SK-N-SH (cell line): Measurements from ENCODE around the gene MYL6B.

Experiments
- CTCF ChIP-seq: fragments of 200-600 bp; sonication (generic); IDR thresholded peaks from 2 replicates; pipeline ENCODE4 v1.6.1; 2017; ENCODE audit warnings: antibody characterized with exemption, mild to moderate bottlenecking, moderate library complexity
- POLR2AphosphoS5 ChIP-seq: IDR thresholded peaks from 2 replicates; pipeline ENCODE4 v1.6.1; 2012; ENCODE audit warnings: low read depth, low read length
- RFX5 ChIP-seq: IDR thresholded peaks from 2 replicates; pipeline ENCODE4 v1.6.1; 2012; ENCODE audit warnings: mild to moderate bottlenecking, improper control_type of control experiment, low read length
- TF ChIP-seq, protein P1 (sequence below): IDR thresholded peaks from 2 replicates; pipeline ENCODE4 v1.4.0; 2012; ENCODE audit warnings: low read depth
- TF ChIP-seq, protein P2 (sequence below): fragments of 150-350 bp; IDR thresholded peaks from 2 replicates; pipeline ENCODE4 v1.6.1; 2017; ENCODE audit warnings: antibody characterized with exemption, low read length, low read depth, borderline replicate concordance

DNA sequence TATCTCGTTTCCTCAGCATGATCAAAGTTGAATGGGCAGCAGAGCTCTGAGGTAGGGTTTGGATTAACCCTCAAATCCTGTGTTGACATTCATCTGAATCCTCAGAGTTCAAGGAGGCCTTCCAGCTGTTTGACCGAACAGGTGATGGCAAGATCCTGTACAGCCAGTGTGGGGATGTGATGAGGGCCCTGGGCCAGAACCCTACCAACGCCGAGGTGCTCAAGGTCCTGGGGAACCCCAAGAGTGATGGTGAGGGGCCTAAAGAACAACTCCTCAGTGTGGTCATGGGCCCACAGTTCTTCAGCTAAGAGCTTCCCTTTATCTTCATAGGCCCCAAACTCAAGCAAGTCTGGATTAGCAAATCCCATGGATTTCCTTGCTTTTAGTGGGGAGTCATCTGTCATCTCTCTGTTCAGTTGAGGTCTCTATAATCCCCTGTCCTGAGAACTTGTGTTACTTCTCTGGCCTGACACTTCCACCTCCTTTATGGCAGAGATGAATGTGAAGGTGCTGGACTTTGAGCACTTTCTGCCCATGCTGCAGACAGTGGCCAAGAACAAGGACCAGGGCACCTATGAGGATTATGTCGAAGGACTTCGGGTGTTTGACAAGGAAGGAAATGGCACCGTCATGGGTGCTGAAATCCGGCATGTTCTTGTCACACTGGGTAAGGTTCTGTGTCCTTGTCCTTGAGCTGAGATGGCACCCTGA is 7.2 kb downstream of the MYL6B start:
- TF ChIP-seq, protein P1, sequence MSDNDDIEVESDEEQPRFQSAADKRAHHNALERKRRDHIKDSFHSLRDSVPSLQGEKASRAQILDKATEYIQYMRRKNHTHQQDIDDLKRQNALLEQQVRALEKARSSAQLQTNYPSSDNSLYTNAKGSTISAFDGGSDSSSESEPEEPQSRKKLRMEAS = no peak
- no peak for TF ChIP-seq CTCF
- no peak; the same call in 1 of the 2 replicates for TF ChIP-seq POLR2AphosphoS5
- TF ChIP-seq, protein P2, sequence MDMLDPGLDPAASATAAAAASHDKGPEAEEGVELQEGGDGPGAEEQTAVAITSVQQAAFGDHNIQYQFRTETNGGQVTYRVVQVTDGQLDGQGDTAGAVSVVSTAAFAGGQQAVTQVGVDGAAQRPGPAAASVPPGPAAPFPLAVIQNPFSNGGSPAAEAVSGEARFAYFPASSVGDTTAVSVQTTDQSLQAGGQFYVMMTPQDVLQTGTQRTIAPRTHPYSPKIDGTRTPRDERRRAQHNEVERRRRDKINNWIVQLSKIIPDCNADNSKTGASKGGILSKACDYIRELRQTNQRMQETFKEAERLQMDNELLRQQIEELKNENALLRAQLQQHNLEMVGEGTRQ = no peak
- TF ChIP-seq RFX5 = no peak
